C4-2B (cell line): ENCODE results near the gene TPO.

Source experiments
- ZFX ChIP-seq: fragments of 450-650 bp; IDR thresholded peaks from 2 replicates; pipeline ENCODE4 v1.6.1; 2017
- TF ChIP-seq, protein P1 (sequence below): fragments of 450-650 bp; conservative IDR thresholded peaks from 2 replicates; pipeline ENCODE4 v1.5.1; 2017; ENCODE audit warnings: mild to moderate bottlenecking

DNA sequence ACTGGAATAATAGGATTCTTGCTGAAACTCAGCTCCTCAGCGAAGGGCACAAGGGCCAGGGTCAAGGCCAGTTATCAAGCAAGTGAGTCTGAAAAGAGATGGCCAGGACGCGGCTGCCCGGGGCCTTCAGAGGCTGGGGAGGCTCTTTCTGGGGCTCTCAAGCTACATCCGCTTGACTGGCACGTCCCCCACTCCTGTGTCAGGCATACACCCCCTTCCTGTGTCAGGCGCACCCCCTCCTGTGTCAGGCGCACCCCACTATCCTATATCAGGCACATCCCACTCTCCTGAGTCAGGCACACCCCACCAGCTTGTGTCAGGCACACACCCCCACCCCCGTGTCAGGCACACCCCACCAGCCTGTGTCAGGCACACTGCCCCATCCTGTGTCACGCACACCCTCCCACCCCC lies 91.8 kb downstream of the TPO start:
- TF ChIP-seq, protein P1, sequence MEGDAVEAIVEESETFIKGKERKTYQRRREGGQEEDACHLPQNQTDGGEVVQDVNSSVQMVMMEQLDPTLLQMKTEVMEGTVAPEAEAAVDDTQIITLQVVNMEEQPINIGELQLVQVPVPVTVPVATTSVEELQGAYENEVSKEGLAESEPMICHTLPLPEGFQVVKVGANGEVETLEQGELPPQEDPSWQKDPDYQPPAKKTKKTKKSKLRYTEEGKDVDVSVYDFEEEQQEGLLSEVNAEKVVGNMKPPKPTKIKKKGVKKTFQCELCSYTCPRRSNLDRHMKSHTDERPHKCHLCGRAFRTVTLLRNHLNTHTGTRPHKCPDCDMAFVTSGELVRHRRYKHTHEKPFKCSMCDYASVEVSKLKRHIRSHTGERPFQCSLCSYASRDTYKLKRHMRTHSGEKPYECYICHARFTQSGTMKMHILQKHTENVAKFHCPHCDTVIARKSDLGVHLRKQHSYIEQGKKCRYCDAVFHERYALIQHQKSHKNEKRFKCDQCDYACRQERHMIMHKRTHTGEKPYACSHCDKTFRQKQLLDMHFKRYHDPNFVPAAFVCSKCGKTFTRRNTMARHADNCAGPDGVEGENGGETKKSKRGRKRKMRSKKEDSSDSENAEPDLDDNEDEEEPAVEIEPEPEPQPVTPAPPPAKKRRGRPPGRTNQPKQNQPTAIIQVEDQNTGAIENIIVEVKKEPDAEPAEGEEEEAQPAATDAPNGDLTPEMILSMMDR: no peak
- TF ChIP-seq ZFX: no peak
